Activated B cell treated with CpG ODN at 0.5 μM for 24 hours (primary cell): ENCODE measurements around the gene FRMD5. TPM values are rescaled to one million over a fixed set of nuclear protein-coding genes. Genes with fewer than 3 reads are reported as not detected.

ENCODE experiments used
- ATAC-seq: fragments of 200-7000 bp; cut with Tn5 transposase; one replicate; pipeline ENCODE4 v1.10.0; 2021; ENCODE audit warnings: low read depth, mild to moderate bottlenecking, moderate library complexity
- CTCF ChIA-PET: fragments of 350-600 bp; sonication (Branson Sonifier 250); formaldehyde crosslinking; loops from one replicate; lab custom pipeline; 2021; ENCODE audit warnings: antibody characterized with exemption; lab: Charles Lee
- POLR2A ChIA-PET: fragments of 350-600 bp; sonication (Branson Sonifier 250); formaldehyde crosslinking; loops from one replicate; lab custom pipeline; 2021; ENCODE audit warnings: antibody characterized with exemption; lab: Charles Lee
- DNase-seq: peaks from one replicate; pipeline ENCODE4 v3.0.0; 2022
- H3K27ac Mint-ChIP-seq: one replicate; pipeline ENCODE4 v1.8.0; 2020; ENCODE audit warnings: mixed read lengths
- H3K27me3 Mint-ChIP-seq: one replicate; pipeline ENCODE4 v1.8.0; 2021; ENCODE audit warnings: mixed read lengths
- H3K36me3 Mint-ChIP-seq: one replicate; pipeline ENCODE4 v1.8.0; 2021; ENCODE audit warnings: low read depth, mixed read lengths
- H3K4me1 Mint-ChIP-seq: one replicate; pipeline ENCODE4 v1.8.0; 2021; ENCODE audit warnings: mixed read lengths
- H3K4me3 Mint-ChIP-seq: one replicate; pipeline ENCODE4 v1.8.0; 2020; ENCODE audit warnings: mild to moderate bottlenecking, mixed read lengths
- H3K9me3 Mint-ChIP-seq: one replicate; pipeline ENCODE4 v1.8.0; 2020; ENCODE audit warnings: mixed read lengths
- intact Hi-C: fragments of 100-400 bp; cut with micrococcal nuclease; formaldehyde crosslinking; loops from one replicate; pipeline ENCODE4 v1.15.1; 2024
- total RNA-seq: library from RNA; stranded (reverse); gene quantifications from 2 replicates; pipeline ENCODE4 v1.2.3, GENCODE V29; 2022
- TF ChIP-seq, protein P1 (sequence below): fragments of 200-600 bp; IDR thresholded peaks from one replicate; pipeline ENCODE4 v1.8.0; 2022; ENCODE audit warnings: antibody characterized with exemption, mild to moderate bottlenecking

FRMD5 gene
- total RNA-seq, 1 donor from 2014 or later, result 0.53 TPM

DNA sequence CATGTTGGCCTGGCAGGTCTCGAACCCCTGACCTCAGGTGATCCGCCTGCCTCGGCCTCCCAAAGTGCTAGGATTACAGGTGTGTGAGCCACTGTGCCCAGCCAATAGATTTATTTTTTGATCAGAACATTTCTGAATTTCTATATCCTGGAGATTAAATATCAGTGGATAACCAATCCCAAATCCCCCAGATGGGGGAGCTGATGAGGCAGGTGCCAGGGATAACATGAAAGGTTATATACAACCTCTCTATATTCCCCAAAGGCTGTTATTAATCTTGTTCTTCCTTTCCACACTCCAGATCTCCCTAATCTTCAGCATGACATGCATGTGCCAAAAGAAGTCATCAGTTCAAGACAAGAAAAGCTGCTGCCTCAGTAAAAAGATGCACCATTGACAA, 256.0 kb downstream of the FRMD5 start:
- H3K4me3 Mint-ChIP-seq, result no peak overlapping the region
- ChIA-PET CTCF (no interaction called here), POLR2A (no interaction called here)
- TF ChIP-seq, protein P1, sequence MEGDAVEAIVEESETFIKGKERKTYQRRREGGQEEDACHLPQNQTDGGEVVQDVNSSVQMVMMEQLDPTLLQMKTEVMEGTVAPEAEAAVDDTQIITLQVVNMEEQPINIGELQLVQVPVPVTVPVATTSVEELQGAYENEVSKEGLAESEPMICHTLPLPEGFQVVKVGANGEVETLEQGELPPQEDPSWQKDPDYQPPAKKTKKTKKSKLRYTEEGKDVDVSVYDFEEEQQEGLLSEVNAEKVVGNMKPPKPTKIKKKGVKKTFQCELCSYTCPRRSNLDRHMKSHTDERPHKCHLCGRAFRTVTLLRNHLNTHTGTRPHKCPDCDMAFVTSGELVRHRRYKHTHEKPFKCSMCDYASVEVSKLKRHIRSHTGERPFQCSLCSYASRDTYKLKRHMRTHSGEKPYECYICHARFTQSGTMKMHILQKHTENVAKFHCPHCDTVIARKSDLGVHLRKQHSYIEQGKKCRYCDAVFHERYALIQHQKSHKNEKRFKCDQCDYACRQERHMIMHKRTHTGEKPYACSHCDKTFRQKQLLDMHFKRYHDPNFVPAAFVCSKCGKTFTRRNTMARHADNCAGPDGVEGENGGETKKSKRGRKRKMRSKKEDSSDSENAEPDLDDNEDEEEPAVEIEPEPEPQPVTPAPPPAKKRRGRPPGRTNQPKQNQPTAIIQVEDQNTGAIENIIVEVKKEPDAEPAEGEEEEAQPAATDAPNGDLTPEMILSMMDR, result no peak
- intact Hi-C loops, result no loop called here
- DNase-seq (no peak), ATAC-seq (no peak)
- H3K36me3 Mint-ChIP-seq, result no peaks in the 10 kb centered on the region
- H3K9me3 Mint-ChIP-seq, result no peaks in the 10 kb centered on the region
- no peak overlapping the region for H3K27ac Mint-ChIP-seq
- peaks cover 13% of the 10 kb centered on the region for H3K27me3 Mint-ChIP-seq
- peaks cover 14% of the 10 kb centered on the region for H3K4me1 Mint-ChIP-seq

DNA sequence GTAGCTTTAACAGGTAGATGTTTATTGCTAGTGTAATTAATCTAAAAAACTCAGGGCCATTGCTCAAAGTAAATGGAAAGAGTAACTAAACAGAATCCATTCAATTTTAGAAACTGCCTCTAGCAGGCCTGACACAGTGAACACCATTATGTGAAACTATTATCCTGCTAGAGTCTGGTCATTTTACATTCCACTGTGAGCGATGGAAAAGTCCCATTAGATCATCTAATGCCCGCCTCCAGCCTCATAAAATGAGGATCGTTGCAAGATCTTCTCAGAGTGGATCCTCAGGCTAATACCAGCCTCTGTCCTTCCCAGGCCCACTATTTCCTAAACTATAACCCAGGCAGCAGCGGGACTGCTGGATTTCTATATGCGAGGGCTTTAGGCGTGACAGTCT, 260.6 kb downstream of the FRMD5 start:
- Mint-ChIP-seq H3K27ac (no peak overlapping the region), H3K4me3 (no peak overlapping the region), H3K4me1 (peaks cover 11% of the 10 kb centered on the region), H3K9me3 (no peaks in the 10 kb centered on the region), H3K36me3 (no peaks in the 10 kb centered on the region), H3K27me3 (peaks cover 16% of the 10 kb centered on the region)
- TF ChIP-seq, protein P1, result no peak
- ChIA-PET POLR2A (no interaction called here), CTCF (no interaction called here)
- DNase-seq (no peak), ATAC-seq (no peak)
- intact Hi-C loops, result no loop called here

DNA sequence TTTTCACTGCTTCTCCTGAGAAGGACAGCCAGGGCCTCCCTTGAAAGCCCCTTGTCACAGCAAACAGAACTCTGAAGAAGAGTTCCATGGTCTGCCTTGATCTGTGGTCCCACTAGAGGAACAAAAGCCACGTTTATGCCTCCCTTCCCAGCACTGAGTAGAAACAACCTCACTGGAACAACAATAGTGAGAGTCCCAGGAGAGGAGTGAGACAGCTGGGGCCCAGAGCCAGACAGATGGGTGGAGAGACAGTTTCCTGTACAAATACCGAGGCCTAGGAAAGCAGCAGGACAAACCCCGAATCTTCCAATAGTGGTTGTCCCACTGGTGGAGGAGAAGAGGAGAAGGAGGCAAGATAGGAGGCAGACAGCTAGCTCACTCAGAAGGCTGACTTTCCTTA, 262.2 kb downstream of the FRMD5 start:
- H3K4me1 Mint-ChIP-seq, result peaks cover 11% of the 10 kb centered on the region
- CTCF ChIA-PET, result no interaction called here
- peaks cover 16% of the 10 kb centered on the region for H3K27me3 Mint-ChIP-seq
- ATAC-seq, result no peak
- POLR2A ChIA-PET, result interaction anchor here (0.6 kb wide), 1 partner anchor 135 kb away, joined by 3 read pairs; no protein-coding TSS in a partner anchor
- H3K36me3 Mint-ChIP-seq, result no peaks in the 10 kb centered on the region
- no peaks in the 10 kb centered on the region for H3K9me3 Mint-ChIP-seq
- TF ChIP-seq, protein P1, result no peak
- H3K4me3 Mint-ChIP-seq, result no peak overlapping the region
- DNase-seq, result no peak
- H3K27ac Mint-ChIP-seq, result no peak overlapping the region
- intact Hi-C loops, result no loop called here

DNA sequence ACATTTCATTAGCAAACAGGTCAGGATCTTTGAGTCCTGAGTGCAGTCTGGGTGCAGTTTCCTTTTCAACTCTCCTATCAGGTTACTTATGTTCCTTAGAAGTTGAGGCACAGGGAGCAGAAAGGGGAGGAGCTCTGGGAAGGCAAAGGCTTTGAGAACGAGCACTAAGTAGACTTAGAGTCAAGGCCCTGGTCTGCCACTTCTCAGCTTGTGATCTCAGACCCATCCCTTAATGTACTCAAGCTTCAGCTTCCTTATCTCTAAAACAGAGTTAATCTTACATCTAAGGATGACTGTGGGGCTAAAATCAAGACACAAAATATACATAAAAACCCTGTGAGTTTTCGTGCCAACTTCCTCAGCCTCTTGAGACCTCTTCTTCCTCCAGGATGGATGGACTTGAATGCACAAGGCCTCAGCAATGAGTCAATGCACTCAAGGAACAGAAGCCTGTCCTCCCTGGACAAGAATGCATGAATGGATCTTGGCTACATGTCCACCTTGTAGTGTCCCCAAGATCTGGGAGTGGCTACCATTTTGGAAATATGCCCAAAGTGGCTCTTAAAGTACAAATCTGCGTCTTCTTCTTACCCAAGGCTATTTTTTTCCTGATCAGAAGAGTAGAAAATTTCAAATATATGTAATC, 263.2 kb downstream of the FRMD5 start:
- Mint-ChIP-seq H3K36me3 (no peaks in the 10 kb centered on the region), H3K27ac (no peak overlapping the region), H3K4me3 (no peak overlapping the region), H3K27me3 (peaks cover 16% of the 10 kb centered on the region), H3K4me1 (peaks cover 11% of the 10 kb centered on the region), H3K9me3 (no peaks in the 10 kb centered on the region)
- TF ChIP-seq, protein P1, result no peak
- intact Hi-C loops, result no loop called here
- no peak for ATAC-seq
- POLR2A ChIA-PET, result no interaction called here
- CTCF ChIA-PET, result no interaction called here
- no peak for DNase-seq

DNA sequence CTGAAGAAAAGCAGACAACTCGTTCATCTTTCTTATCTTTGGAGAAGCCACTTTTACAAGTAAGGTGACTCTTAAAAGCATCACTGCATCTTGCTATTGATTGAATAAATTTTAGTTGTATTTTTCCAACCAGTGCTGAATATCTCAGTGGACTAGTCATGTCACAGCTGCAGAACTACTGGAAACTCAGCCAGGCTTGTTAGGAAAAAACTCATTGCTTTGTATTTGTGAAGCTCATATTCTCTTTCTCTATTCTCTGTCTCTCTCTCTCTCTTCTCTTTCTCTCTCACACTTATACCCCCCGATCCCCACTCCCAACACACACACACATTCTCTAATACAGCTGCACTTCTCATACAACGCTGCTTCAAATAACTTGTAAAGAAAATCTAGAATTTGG, 264.0 kb downstream of the FRMD5 start:
- Mint-ChIP-seq H3K27ac (no peak overlapping the region), H3K9me3 (no peaks in the 10 kb centered on the region), H3K4me3 (no peak overlapping the region), H3K36me3 (no peaks in the 10 kb centered on the region), H3K27me3 (peaks cover 13% of the 10 kb centered on the region), H3K4me1 (peaks cover 11% of the 10 kb centered on the region)
- intact Hi-C loops, result no loop called here
- POLR2A ChIA-PET, result no interaction called here
- ATAC-seq (no peak), DNase-seq (no peak)
- TF ChIP-seq, protein P1, result no peak
- CTCF ChIA-PET, result no interaction called here
